Activated T-cell treated with anti-CD3 and anti-CD28 coated beads, Interleukin-2, amount 50 U/mL, for 4 hours (primary cell): ENCODE measurements around the gene TMEFF1. TPM values are rescaled to one million over a fixed set of nuclear protein-coding genes. Genes with fewer than 3 reads are reported as not detected.

Experiments used
- ATAC-seq, 2 donors: fragments of 200-7000 bp; cut with Tn5 transposase; one replicate each; pipeline ENCODE4 v1.10.0; 2021
- DNase-seq: peaks from one replicate; pipeline ENCODE4 v3.0.0-alpha.2; 2020
- H3K27me3 Mint-ChIP-seq: one replicate; pipeline ENCODE4 v1.8.0; 2021; ENCODE audit warnings: low read depth, mixed read lengths
- H3K36me3 Mint-ChIP-seq: one replicate; pipeline ENCODE4 v1.8.0; 2022; ENCODE audit warnings: mixed read lengths; ENCODE audit not compliant: insufficient read depth
- H3K4me1 Mint-ChIP-seq: one replicate; pipeline ENCODE4 v1.8.0; 2021; ENCODE audit warnings: low read depth, mixed read lengths
- H3K4me3 Mint-ChIP-seq: one replicate; pipeline ENCODE4 v1.8.0; 2021; ENCODE audit warnings: mild to moderate bottlenecking, moderate library complexity, mixed read lengths
- H3K9me3 Mint-ChIP-seq: one replicate; pipeline ENCODE4 v1.8.0; 2021; ENCODE audit warnings: mixed read lengths
- total RNA-seq, 3 donors: library from RNA; stranded (reverse); gene quantifications; one replicate each; pipeline ENCODE4 v1.2.1, GENCODE V29; 2021

TMEFF1 gene
- total RNA-seq, 3 donors from 2014 or later, result 0.18 to 0.24 TPM; not detected in 1

DNA sequence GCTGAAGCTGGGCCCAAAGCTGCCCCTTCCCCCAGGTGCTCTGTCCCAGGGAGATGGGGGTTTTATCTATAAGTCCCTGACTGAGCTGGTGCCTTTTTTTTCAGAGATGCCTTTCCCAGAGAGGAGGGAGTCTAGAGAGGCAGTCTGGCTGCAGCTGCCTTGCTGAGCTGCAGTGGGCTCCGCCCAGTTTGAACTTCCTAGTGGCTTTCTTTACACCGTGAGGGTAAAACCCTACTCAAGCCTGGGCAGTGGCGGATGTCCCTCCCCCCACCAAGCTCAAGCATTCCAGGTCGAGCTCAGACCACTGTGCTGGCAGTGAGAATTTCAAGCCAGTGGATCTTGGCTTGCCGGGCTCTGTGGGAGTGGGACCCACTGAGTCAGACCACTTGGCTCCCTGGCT lies 146.2 kb downstream of the TMEFF1 start:
- no peaks in the 10 kb centered on the region for H3K4me1 Mint-ChIP-seq
- H3K4me3 Mint-ChIP-seq, result no peak overlapping the region
- DNase-seq (no peak), ATAC-seq (no peak)
- no peaks in the 10 kb centered on the region for H3K36me3 Mint-ChIP-seq
- peaks cover 7% of the 10 kb centered on the region for H3K27me3 Mint-ChIP-seq
- H3K9me3 Mint-ChIP-seq, result peaks cover 7% of the 10 kb centered on the region

DNA sequence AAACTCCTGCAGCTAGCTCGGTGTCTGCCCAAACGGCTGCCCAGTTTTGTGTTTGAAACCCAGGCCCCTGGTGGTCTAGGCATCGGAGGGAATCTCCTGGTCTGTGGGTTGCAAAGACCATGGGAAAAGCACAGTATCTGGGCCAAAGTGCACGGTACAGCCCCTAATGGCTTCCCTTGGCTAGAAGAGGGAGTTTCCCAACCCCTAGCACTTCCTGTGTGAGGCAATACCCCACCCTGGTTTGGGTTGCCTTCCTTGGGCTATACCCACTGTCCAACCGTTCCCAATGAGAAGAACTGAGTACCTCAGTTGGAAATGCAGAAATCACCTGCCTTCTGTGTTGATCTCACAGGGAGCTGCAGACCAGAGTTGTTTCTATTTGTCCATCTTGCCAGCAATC lies 146.7 kb downstream of the TMEFF1 start:
- Mint-ChIP-seq H3K4me1 (no peaks in the 10 kb centered on the region), H3K9me3 (peaks cover 7% of the 10 kb centered on the region), H3K36me3 (no peaks in the 10 kb centered on the region), H3K4me3 (no peak overlapping the region), H3K27me3 (peaks cover 7% of the 10 kb centered on the region)
- ATAC-seq (no peak), DNase-seq (no peak)

DNA sequence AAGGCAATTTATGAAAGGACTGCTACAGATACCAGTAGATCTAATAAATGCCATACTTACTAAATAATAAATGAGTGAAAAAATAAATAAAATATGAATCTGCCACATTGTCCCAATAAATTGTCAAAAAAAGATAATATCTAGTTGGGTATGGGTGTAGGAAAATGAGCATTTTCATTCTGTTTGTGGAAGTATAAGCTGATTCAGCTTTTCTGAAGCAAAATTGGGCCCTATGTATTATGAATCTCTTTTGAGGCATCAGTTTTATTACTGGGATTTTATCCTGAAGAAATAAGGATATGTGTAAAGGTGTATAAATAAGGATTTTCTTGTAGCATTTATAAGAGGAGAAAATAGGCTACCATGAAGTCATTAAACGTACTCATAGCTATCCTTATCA lies 151.0 kb downstream of the TMEFF1 start:
- peaks cover 9% of the 10 kb centered on the region for H3K9me3 Mint-ChIP-seq
- ATAC-seq (no peak), DNase-seq (no peak)
- H3K4me3 Mint-ChIP-seq, result no peak overlapping the region
- no peaks in the 10 kb centered on the region for H3K36me3 Mint-ChIP-seq
- no peaks in the 10 kb centered on the region for H3K4me1 Mint-ChIP-seq
- H3K27me3 Mint-ChIP-seq, result peaks cover 5% of the 10 kb centered on the region

DNA sequence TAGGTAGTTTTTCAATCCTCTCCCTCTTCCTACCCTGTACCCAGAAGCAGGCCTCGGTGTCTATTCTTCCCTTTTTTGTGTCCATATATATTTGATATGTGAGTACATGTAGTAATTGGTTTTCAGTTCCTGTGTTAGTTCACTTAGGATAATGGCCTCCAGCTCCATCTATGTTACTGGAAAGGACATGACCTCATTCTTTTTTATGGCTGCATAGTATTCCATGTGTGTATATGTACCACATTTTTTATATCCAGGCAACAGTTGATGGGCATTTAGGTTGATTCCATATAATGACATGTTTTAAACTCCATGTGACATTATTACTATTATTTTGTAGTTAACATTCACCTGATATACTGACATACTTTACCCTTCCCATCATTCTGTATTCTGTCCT lies 154.0 kb downstream of the TMEFF1 start:
- H3K4me3 Mint-ChIP-seq, result no peak overlapping the region
- H3K36me3 Mint-ChIP-seq, result no peaks in the 10 kb centered on the region
- H3K27me3 Mint-ChIP-seq, result peaks cover 3% of the 10 kb centered on the region
- H3K4me1 Mint-ChIP-seq, result no peaks in the 10 kb centered on the region
- no peak for DNase-seq
- ATAC-seq, result no peak
- H3K9me3 Mint-ChIP-seq, result peaks cover 9% of the 10 kb centered on the region

Other genes starting within 250 kb of the TMEFF1 start
- gene TEX10, start 120.2 kb upstream of the TMEFF1 start, total RNA-seq, result 10 to 100 TPM; 26.8 to 30.2 (median 29.1) TPM
- 10 to 100 TPM; 12.2 to 13.8 (median 12.6) TPM for gene MSANTD3, start 46.0 kb upstream of the TMEFF1 start, total RNA-seq
- under 1 TPM in 2 of 3 donors, not detected in 1; 0.08 to 0.24 TPM for gene CAVIN4, start 104.9 kb downstream of the TMEFF1 start, total RNA-seq